ENCODE results near the gene GC. TPM values are rescaled to one million over a fixed set of nuclear protein-coding genes. Genes with fewer than 3 reads are reported as not detected.
"Not testable (repeated sequence)": the region's sequence is repeated elsewhere in the genome, so short reads cannot be mapped to it uniquely, and the experiment has no call there.

GC gene, protein sequence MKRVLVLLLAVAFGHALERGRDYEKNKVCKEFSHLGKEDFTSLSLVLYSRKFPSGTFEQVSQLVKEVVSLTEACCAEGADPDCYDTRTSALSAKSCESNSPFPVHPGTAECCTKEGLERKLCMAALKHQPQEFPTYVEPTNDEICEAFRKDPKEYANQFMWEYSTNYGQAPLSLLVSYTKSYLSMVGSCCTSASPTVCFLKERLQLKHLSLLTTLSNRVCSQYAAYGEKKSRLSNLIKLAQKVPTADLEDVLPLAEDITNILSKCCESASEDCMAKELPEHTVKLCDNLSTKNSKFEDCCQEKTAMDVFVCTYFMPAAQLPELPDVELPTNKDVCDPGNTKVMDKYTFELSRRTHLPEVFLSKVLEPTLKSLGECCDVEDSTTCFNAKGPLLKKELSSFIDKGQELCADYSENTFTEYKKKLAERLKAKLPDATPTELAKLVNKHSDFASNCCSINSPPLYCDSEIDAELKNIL
- not detected for polyA plus RNA-seq

DNA sequence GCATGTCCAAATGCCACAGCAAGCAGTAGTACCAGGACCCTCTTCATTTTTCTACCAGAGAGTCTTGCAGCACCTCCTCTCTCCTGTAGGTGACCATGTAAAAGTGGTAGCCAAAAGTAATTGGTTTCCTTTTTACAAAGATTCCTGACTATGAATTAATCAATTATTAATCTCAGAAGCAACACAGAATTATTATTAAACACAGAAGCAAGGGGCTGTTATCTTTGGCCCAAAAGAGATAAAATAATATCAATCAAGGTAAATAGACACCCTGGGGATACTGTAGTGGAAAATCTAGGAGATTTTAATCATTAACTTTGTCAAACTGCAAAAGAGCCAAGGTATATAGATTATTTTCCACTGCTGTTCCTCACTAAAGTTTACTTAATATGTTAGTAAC, at the start of gene GC:
Gene GC, minus strand, starts transcription at position 108 of the 400 bp plus-strand sequence. Its CDS starts 61 bp downstream, at position 47.
- Histone ChIP-seq H3K9me3 (ENCODE audit: control insufficient read depth in 2 of 2, insufficient read depth in 1 of 2, low read depth in 1 of 2, low read length in 1 of 2) (no peaks in the 10 kb centered on the region), H3K4me3 (ENCODE audit: low read depth in 1 of 2, low read length in 2 of 2) (no peak within 1 kb of the TSS), H3K36me3 (ENCODE audit: control insufficient read depth in 2 of 2, insufficient read depth in 2 of 2, low read length in 1 of 2) (no peaks in the 10 kb centered on the region), H3K27ac (ENCODE audit: low read depth in 2 of 2, low read length in 1 of 2) (no peak within 1 kb of the TSS), H3K27me3 (ENCODE audit: control insufficient read depth in 1 of 2, insufficient read depth in 2 of 2, low read length in 2 of 2) (no peaks in the 10 kb centered on the region), H3K4me1 (ENCODE audit: control insufficient read depth in 2 of 2, insufficient read depth in 2 of 2, low read length in 1 of 2) (no peaks in the 10 kb centered on the region)

GRCh38 chr4:71833232-71833900, 49.5 kb upstream of the GC start:
- Histone ChIP-seq H3K4me1 (ENCODE audit: control insufficient read depth in 2 of 2, insufficient read depth in 2 of 2, low read length in 1 of 2) (no peaks in the 10 kb centered on the region), H3K36me3 (ENCODE audit: control insufficient read depth in 2 of 2, insufficient read depth in 2 of 2, low read length in 1 of 2) (no peaks in the 10 kb centered on the region), H3K9me3 (ENCODE audit: control insufficient read depth in 2 of 2, insufficient read depth in 1 of 2, low read depth in 1 of 2, low read length in 1 of 2) (no peaks in the 10 kb centered on the region), H3K27ac (ENCODE audit: low read depth in 2 of 2, low read length in 1 of 2) (no peak overlapping the region), H3K4me3 (ENCODE audit: low read depth in 1 of 2, low read length in 2 of 2) (no peak overlapping the region), H3K27me3 (ENCODE audit: control insufficient read depth in 1 of 2, insufficient read depth in 2 of 2, low read length in 2 of 2) (no peaks in the 10 kb centered on the region)
- WGBS, 2 donors, result 62 to 69% methylated on average over 10 of the region's 10 CpGs

- H3K27ac ChIP-seq (ENCODE audit: low read depth in 2 of 2, low read length in 1 of 2), result no peak overlapping the region
- H3K4me3 ChIP-seq (ENCODE audit: low read depth in 1 of 2, low read length in 2 of 2), result no peak overlapping the region
- no peaks in the 10 kb centered on the region for H3K4me1 ChIP-seq (ENCODE audit: control insufficient read depth in 2 of 2, insufficient read depth in 2 of 2, low read length in 1 of 2)
- no peaks in the 10 kb centered on the region for H3K36me3 ChIP-seq (ENCODE audit: control insufficient read depth in 2 of 2, insufficient read depth in 2 of 2, low read length in 1 of 2)
- WGBS, 2 donors, result 43 to 45% methylated on average over 3 of the region's 3 CpGs
- H3K9me3 ChIP-seq (ENCODE audit: control insufficient read depth in 2 of 2, insufficient read depth in 1 of 2, low read depth in 1 of 2, low read length in 1 of 2), result no peaks in the 10 kb centered on the region
- H3K27me3 ChIP-seq (ENCODE audit: control insufficient read depth in 1 of 2, insufficient read depth in 2 of 2, low read length in 2 of 2), result no peaks in the 10 kb centered on the region
Observed at GRCh38 chr4:71832049-71832448, 48.2 kb upstream of the GC start.

DNA sequence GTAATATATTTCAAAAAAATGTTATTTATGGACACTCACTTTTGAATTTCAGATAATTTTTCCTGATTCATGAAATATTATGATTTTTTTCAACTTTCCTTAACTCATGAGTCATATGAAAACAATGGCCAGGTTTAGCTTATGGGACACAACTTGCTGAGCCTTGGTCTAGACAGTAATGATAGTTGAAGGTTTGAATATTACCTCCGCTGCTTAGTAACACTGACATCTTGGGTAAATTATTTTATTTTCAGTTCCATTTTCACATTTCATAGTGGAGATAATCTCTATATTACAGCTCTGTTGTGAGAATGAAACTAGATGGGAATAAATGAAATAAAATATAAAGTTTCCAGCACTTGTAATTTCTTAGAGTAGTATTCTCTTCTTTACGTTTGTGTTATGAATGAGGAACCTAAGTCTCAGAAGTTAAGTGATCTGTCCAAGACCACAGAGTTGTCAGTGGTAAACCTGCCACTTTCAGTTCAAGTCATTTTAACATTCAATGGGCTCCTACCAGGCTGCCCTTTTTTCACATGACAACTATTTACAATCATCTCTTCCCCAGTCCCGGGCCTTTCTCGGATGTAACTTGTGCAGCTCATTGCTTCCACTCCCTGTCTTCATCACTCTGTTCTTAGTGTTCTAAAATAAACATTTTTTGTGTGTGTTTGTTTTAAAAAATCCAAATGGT, 46.8 kb upstream of the GC start:
- WGBS, 2 donors, result 68 to 76% methylated on average over 4 of the region's 4 CpGs
- no peak overlapping the region for H3K4me3 ChIP-seq (ENCODE audit: low read depth in 1 of 2, low read length in 2 of 2)
- H3K27ac ChIP-seq (ENCODE audit: low read depth in 2 of 2, low read length in 1 of 2), result no peak overlapping the region
- no peaks in the 10 kb centered on the region for H3K36me3 ChIP-seq (ENCODE audit: control insufficient read depth in 2 of 2, insufficient read depth in 2 of 2, low read length in 1 of 2)
- no peaks in the 10 kb centered on the region for H3K9me3 ChIP-seq (ENCODE audit: control insufficient read depth in 2 of 2, insufficient read depth in 1 of 2, low read depth in 1 of 2, low read length in 1 of 2)
- no peaks in the 10 kb centered on the region for H3K27me3 ChIP-seq (ENCODE audit: control insufficient read depth in 1 of 2, insufficient read depth in 2 of 2, low read length in 2 of 2)
- no peaks in the 10 kb centered on the region for H3K4me1 ChIP-seq (ENCODE audit: control insufficient read depth in 2 of 2, insufficient read depth in 2 of 2, low read length in 1 of 2)

DNA sequence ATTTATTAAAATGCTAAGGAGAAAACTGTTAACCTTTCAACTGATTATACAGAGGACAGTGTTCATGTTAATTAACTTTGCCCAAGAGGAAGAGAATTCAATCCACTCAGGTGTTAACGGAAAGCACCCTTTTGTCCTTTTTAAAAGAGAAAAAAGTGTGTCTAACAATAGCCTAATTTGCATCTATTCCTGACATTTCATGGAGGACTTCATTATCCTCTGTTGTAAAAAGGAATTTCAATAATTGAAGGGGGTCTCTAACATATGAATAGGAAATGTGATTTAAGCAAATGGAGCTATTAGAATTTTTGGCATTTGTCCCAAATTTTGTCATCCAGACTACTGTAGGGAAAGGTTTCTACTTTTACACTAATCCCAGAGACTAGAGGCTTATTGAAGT, 44.6 kb upstream of the GC start:
- Histone ChIP-seq H3K27me3 (ENCODE audit: control insufficient read depth in 1 of 2, insufficient read depth in 2 of 2, low read length in 2 of 2) (no peaks in the 10 kb centered on the region), H3K4me3 (ENCODE audit: low read depth in 1 of 2, low read length in 2 of 2) (no peak overlapping the region), H3K9me3 (ENCODE audit: control insufficient read depth in 2 of 2, insufficient read depth in 1 of 2, low read depth in 1 of 2, low read length in 1 of 2) (no peaks in the 10 kb centered on the region), H3K4me1 (ENCODE audit: control insufficient read depth in 2 of 2, insufficient read depth in 2 of 2, low read length in 1 of 2) (no peaks in the 10 kb centered on the region), H3K36me3 (ENCODE audit: control insufficient read depth in 2 of 2, insufficient read depth in 2 of 2, low read length in 1 of 2) (no peaks in the 10 kb centered on the region), H3K27ac (ENCODE audit: low read depth in 2 of 2, low read length in 1 of 2) (no peak overlapping the region)
- 76 to 85% methylated on average over 1 of the region's 1 CpG for WGBS, 2 donors

- no peak overlapping the region for H3K4me3 ChIP-seq (ENCODE audit: low read depth in 1 of 2, low read length in 2 of 2)
- no peaks in the 10 kb centered on the region for H3K27me3 ChIP-seq (ENCODE audit: control insufficient read depth in 1 of 2, insufficient read depth in 2 of 2, low read length in 2 of 2)
- 34 to 50% methylated on average over 4 of the region's 4 CpGs for WGBS, 2 donors
- no peaks in the 10 kb centered on the region for H3K36me3 ChIP-seq (ENCODE audit: control insufficient read depth in 2 of 2, insufficient read depth in 2 of 2, low read length in 1 of 2)
- H3K9me3 ChIP-seq (ENCODE audit: control insufficient read depth in 2 of 2, insufficient read depth in 1 of 2, low read depth in 1 of 2, low read length in 1 of 2), result no peaks in the 10 kb centered on the region
- H3K27ac ChIP-seq (ENCODE audit: low read depth in 2 of 2, low read length in 1 of 2), result no peak overlapping the region
- H3K4me1 ChIP-seq (ENCODE audit: control insufficient read depth in 2 of 2, insufficient read depth in 2 of 2, low read length in 1 of 2), result no peaks in the 10 kb centered on the region
Observed at GRCh38 chr4:71827826-71828225, 43.9 kb upstream of the GC start.

DNA sequence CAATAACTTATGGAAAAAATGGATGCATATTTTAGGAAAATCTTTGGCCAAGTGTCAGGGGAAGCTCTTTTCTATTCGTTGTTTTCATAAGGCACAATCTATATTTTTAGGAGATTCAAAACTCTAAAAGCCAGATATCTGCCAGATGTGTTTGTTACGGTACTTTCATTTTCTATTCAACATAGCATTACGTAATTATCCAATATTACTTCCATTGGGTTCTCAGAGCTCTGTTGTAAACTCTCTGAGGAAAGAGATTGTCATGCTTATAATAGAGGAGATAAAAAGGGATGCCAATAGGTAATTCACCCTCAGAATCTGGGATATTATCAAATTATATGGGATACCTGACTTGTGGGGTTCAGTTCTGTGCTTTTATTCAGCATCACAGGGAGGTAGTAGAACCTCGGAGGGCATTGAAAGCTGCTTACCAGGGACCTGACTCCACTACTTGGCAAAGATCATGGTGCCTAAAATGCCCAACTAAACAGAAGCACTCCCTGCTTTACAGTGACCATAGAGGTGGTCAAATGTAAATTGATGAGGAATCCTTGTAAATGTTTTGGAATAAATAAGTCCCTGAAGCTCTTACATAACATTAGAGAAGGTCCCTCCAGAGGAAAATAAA, 32.9 kb upstream of the GC start:
- no peaks in the 10 kb centered on the region for H3K27me3 ChIP-seq (ENCODE audit: control insufficient read depth in 1 of 2, insufficient read depth in 2 of 2, low read length in 2 of 2)
- 79 to 84% methylated on average over 4 of the region's 4 CpGs for WGBS, 2 donors

GRCh38 chr4:71814433-71814832, 30.6 kb upstream of the GC start:
- Histone ChIP-seq H3K4me3 (ENCODE audit: low read depth in 1 of 2, low read length in 2 of 2) (no peak overlapping the region), H3K4me1 (ENCODE audit: control insufficient read depth in 2 of 2, insufficient read depth in 2 of 2, low read length in 1 of 2) (no peaks in the 10 kb centered on the region), H3K9me3 (ENCODE audit: control insufficient read depth in 2 of 2, insufficient read depth in 1 of 2, low read depth in 1 of 2, low read length in 1 of 2) (peaks cover 0 to 6% of the 10 kb centered on the region in 2 donors), H3K27ac (ENCODE audit: low read depth in 2 of 2, low read length in 1 of 2) (no peak overlapping the region), H3K36me3 (ENCODE audit: control insufficient read depth in 2 of 2, insufficient read depth in 2 of 2, low read length in 1 of 2) (no peaks in the 10 kb centered on the region), H3K27me3 (ENCODE audit: control insufficient read depth in 1 of 2, insufficient read depth in 2 of 2, low read length in 2 of 2) (no peaks in the 10 kb centered on the region)
- WGBS, 2 donors, result 77 to 84% methylated on average over 2 of the region's 2 CpGs

More for the DNA sequence above, 32.9 kb upstream of the GC start:
- Histone ChIP-seq H3K4me3 (ENCODE audit: low read depth in 1 of 2, low read length in 2 of 2) (no peak overlapping the region), H3K36me3 (ENCODE audit: control insufficient read depth in 2 of 2, insufficient read depth in 2 of 2, low read length in 1 of 2) (no peaks in the 10 kb centered on the region), H3K4me1 (ENCODE audit: control insufficient read depth in 2 of 2, insufficient read depth in 2 of 2, low read length in 1 of 2) (no peaks in the 10 kb centered on the region), H3K9me3 (ENCODE audit: control insufficient read depth in 2 of 2, insufficient read depth in 1 of 2, low read depth in 1 of 2, low read length in 1 of 2) (peaks cover 0 to 6% of the 10 kb centered on the region in 2 donors), H3K27ac (ENCODE audit: low read depth in 2 of 2, low read length in 1 of 2) (no peak overlapping the region)

DNA sequence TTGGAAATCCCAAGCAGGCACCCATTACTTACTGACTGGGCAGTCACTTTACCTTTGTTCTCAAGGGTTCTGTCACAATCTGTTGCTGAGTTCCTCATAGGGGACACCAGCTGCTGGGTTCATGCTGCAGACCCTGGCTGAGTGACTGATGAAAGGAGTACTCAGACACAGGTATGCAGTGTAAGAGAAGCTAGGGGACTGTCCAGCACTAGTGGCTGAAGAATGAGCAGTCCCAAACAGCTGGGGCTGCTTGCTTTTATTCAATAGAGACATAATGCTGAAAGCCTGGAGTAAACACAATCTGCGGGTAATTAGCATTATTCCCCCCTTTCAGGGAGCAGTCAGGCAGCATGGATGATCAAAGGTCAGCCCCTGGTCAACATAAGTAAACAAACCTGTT, 25.9 kb upstream of the GC start:
- H3K27me3 ChIP-seq (ENCODE audit: control insufficient read depth in 1 of 2, insufficient read depth in 2 of 2, low read length in 2 of 2); H3K27ac ChIP-seq (ENCODE audit: low read depth in 2 of 2, low read length in 1 of 2); H3K4me3 ChIP-seq (ENCODE audit: low read depth in 1 of 2, low read length in 2 of 2); H3K36me3 ChIP-seq (ENCODE audit: control insufficient read depth in 2 of 2, insufficient read depth in 2 of 2, low read length in 1 of 2); H3K9me3 ChIP-seq (ENCODE audit: control insufficient read depth in 2 of 2, insufficient read depth in 1 of 2, low read depth in 1 of 2, low read length in 1 of 2); H3K4me1 ChIP-seq (ENCODE audit: control insufficient read depth in 2 of 2, insufficient read depth in 2 of 2, low read length in 1 of 2): not testable (repeated sequence)
- WGBS, 2 donors, result 40 to 58% methylated on average over 1 of the region's 1 CpG
